IMR-90 (cell line): ENCODE measurements around the gene ZNF618. TPM values are rescaled to one million over a fixed set of nuclear protein-coding genes. Genes with fewer than 3 reads are reported as not detected.

Experiments used
- ATAC-seq: fragments of 200-7000 bp; cut with Tn5 transposase; 2 replicates; pipeline ENCODE4 v1.9.1; 2020; ENCODE audit warnings: low read depth, mild to moderate bottlenecking, moderate library complexity
- BruUV-seq: library from RNA; stranded (reverse); fragments of 400-500 nt; replicated peaks from 2 replicates; lab custom pipeline; 2021; lab: Mats Ljungman, UMichigan
- CTCF ChIA-PET: fragments of 300-600 bp; formaldehyde crosslinking; extraction: SDS; loops from one replicate; lab custom pipeline; 2021; ENCODE audit warnings: antibody characterized with exemption; lab: Yijun Ruan, JAX
- POLR2A ChIA-PET: fragments of 300-600 bp; sonication (Branson Sonifier 250); formaldehyde crosslinking; loops from one replicate; lab custom pipeline; 2022; ENCODE audit warnings: antibody characterized with exemption; ENCODE audit not compliant: unreplicated experiment; lab: Charles Lee
- DNase-seq: peaks from one replicate; pipeline ENCODE4 v3.0.0; 2013
- H2AFZ ChIP-seq: replicated peaks from 2 replicates; pipeline ENCODE3; 2013; ENCODE audit warnings: low read length, mild to moderate bottlenecking; ENCODE audit not compliant: poor library complexity
- H2AK5ac ChIP-seq: 2 replicates; pipeline ENCODE4 v1.6.1; 2013; ENCODE audit warnings: low read depth, low read length, inconsistent platforms
- H2AK9ac ChIP-seq: replicated peaks from 2 replicates; pipeline ENCODE3; 2013; ENCODE audit warnings: mild to moderate bottlenecking, low read depth, low read length, moderate library complexity; ENCODE audit not compliant: poor library complexity
- H2BK120ac ChIP-seq: 2 replicates; pipeline ENCODE4 v1.6.1; 2013; ENCODE audit warnings: low read depth, low read length, inconsistent platforms
- H2BK15ac ChIP-seq: 3 replicates; pipeline ENCODE4 v1.6.1; 2013; ENCODE audit warnings: low read depth, low read length, inconsistent platforms
- H2BK20ac ChIP-seq: 2 replicates; pipeline ENCODE4 v1.6.1; 2013; ENCODE audit warnings: low read depth, mild to moderate bottlenecking, inconsistent platforms, low read length, moderate library complexity
- H2BK5ac ChIP-seq: 2 replicates; pipeline ENCODE4 v1.6.1; 2013; ENCODE audit warnings: mild to moderate bottlenecking, low read depth, low read length, inconsistent platforms; ENCODE audit not compliant: poor library complexity, severe bottlenecking
- H3K14ac ChIP-seq: replicated peaks from 2 replicates; pipeline ENCODE4 v1.6.1; 2013; ENCODE audit warnings: low read depth, low read length, inconsistent platforms
- H3K18ac ChIP-seq: 2 replicates; pipeline ENCODE4 v1.6.1; 2013; ENCODE audit warnings: low read depth, low read length, control low read depth
- H3K23ac ChIP-seq: 2 replicates; pipeline ENCODE4 v1.6.1; 2013; ENCODE audit warnings: low read depth, low read length, inconsistent platforms
- H3K27ac ChIP-seq: 2 replicates; pipeline ENCODE4 v1.5.1; 2013; ENCODE audit warnings: mild to moderate bottlenecking, control low read depth, low read length; ENCODE audit not compliant: insufficient read depth
- H3K27me3 ChIP-seq: 2 replicates; pipeline ENCODE4 v1.6.1; 2013; ENCODE audit warnings: low read length; ENCODE audit not compliant: control insufficient read depth, insufficient read depth
- H3K36me3 ChIP-seq: 2 replicates; pipeline ENCODE4 v1.6.1; 2013; ENCODE audit warnings: low read length, mixed read lengths; ENCODE audit not compliant: control insufficient read depth, insufficient read depth
- H3K4ac ChIP-seq: 2 replicates; pipeline ENCODE4 v1.6.1; 2013; ENCODE audit warnings: low read depth, low read length, inconsistent platforms
- H3K4me1 ChIP-seq: 2 replicates; pipeline ENCODE4 v1.6.1; 2013; ENCODE audit warnings: low read length, mixed read lengths; ENCODE audit not compliant: control insufficient read depth, insufficient read depth
- H3K4me2 ChIP-seq: 2 replicates; pipeline ENCODE4 v1.6.1; 2013; ENCODE audit warnings: low read depth, mild to moderate bottlenecking, control low read depth, low read length, moderate library complexity
- H3K4me3 ChIP-seq: 2 replicates; pipeline ENCODE4 v1.5.1; 2013; ENCODE audit warnings: low read depth, mild to moderate bottlenecking, control low read depth, low read length, moderate library complexity; ENCODE audit not compliant: insufficient read depth
- H3K56ac ChIP-seq: 2 replicates; pipeline ENCODE4 v1.6.1; 2013; ENCODE audit warnings: low read length, inconsistent platforms; ENCODE audit not compliant: insufficient read depth; ENCODE audit errors: extremely low read depth
- H3K79me1 ChIP-seq, 2 experiments: 2 replicates each; pipeline ENCODE4 v1.6.1; 2013; ENCODE audit warnings: low read length in 2 of 2, inconsistent platforms in 1 of 2, low read depth in 1 of 2
- H3K9ac ChIP-seq: 2 replicates; pipeline ENCODE4 v1.6.1; 2013; ENCODE audit warnings: low read depth, low read length, control low read depth
- H3K9me1 ChIP-seq: 2 replicates; pipeline ENCODE4 v1.6.1; 2013; ENCODE audit warnings: low read length, inconsistent platforms; ENCODE audit not compliant: insufficient read depth
- H3K9me3 ChIP-seq: 2 replicates; pipeline ENCODE4 v1.6.1; 2013; ENCODE audit warnings: low read length; ENCODE audit not compliant: control insufficient read depth, insufficient read depth
- H4K20me1 ChIP-seq: 2 replicates; pipeline ENCODE4 v1.6.1; 2013; ENCODE audit warnings: low read length, inconsistent platforms; ENCODE audit not compliant: insufficient read depth
- H4K5ac ChIP-seq: 2 replicates; pipeline ENCODE4 v1.6.1; 2013; ENCODE audit warnings: mild to moderate bottlenecking, low read depth, low read length, control low read depth
- H4K8ac ChIP-seq, 2 experiments: 2 replicates each; pipeline ENCODE4 v1.6.1; 2013; ENCODE audit warnings: low read depth in 2 of 2, low read length in 2 of 2, control low read depth in 1 of 2, inconsistent platforms in 1 of 2
- H4K91ac ChIP-seq: 2 replicates; pipeline ENCODE4 v1.6.1; 2013; ENCODE audit warnings: low read depth, low read length, inconsistent platforms; ENCODE audit not compliant: insufficient read depth
- CEBPB ChIP-seq: IDR thresholded peaks from 2 replicates; pipeline ENCODE4 v1.6.1; 2012; ENCODE audit warnings: low read depth, low read length, improper control_type of control experiment
- FOS ChIP-seq: fragments of 150-350 bp; IDR thresholded peaks from 2 replicates; pipeline ENCODE4 v1.6.1; 2016; ENCODE audit warnings: low read depth, low read length
- MAFK ChIP-seq: IDR thresholded peaks from 2 replicates; pipeline ENCODE4 v1.6.1; 2012; ENCODE audit warnings: low read depth, low read length, improper control_type of control experiment
- MAZ ChIP-seq: IDR thresholded peaks from 2 replicates; pipeline ENCODE4 v1.6.1; 2012; ENCODE audit warnings: low read depth, mild to moderate bottlenecking, low read length, improper control_type of control experiment, moderate library complexity, borderline replicate concordance
- NFE2L2 ChIP-seq: fragments of 150-350 bp; IDR thresholded peaks from 2 replicates; pipeline ENCODE4 v1.6.1; 2016; ENCODE audit warnings: low read depth, mild to moderate bottlenecking, low read length
- RAD21 ChIP-seq: IDR thresholded peaks from 2 replicates; pipeline ENCODE4 v1.6.1; 2012; ENCODE audit warnings: low read length, improper control_type of control experiment
- RCOR1 ChIP-seq: IDR thresholded peaks from 2 replicates; pipeline ENCODE4 v1.6.1; 2012; ENCODE audit warnings: mild to moderate bottlenecking, low read length, improper control_type of control experiment; ENCODE audit not compliant: insufficient replicate concordance
- RFX5 ChIP-seq: IDR thresholded peaks from 2 replicates; pipeline ENCODE4 v1.8.0; 2012; ENCODE audit warnings: low read depth, mild to moderate bottlenecking, low read length, moderate library complexity
- SMC3 ChIP-seq: fragments of 150-350 bp; IDR thresholded peaks from 2 replicates; pipeline ENCODE4 v1.6.1; 2016; ENCODE audit warnings: low read depth, mild to moderate bottlenecking, antibody characterized with exemption, low read length, moderate library complexity
- WGBS, 2 experiments: methylation state at CpG; one replicate each; pipeline versions ENCODE4 v1.1.5 to v1.1.7; 2013; ENCODE audit warnings: missing lambda C conversion rate in 2 of 2; ENCODE audit not compliant: insufficient read length in 1 of 2; ENCODE audit errors: extremely low coverage in 2 of 2; 5-methylcytosine and 5-hydroxymethylcytosine counted together
- dilution Hi-C: fragments of 300-500 bp; cut with HindIII; formaldehyde crosslinking; loops from one replicate; pipeline ENCODE4 v1.14.3; 2018; ENCODE audit warnings: low sequenced_read_pairs; ENCODE audit not compliant: unreplicated experiment
- in situ Hi-C: fragments of 300-500 bp; cut with MboI; formaldehyde crosslinking; loops from 3 replicates; pipeline ENCODE4 v1.14.3; 2019; ENCODE audit warnings: low sequenced_read_pairs, inconsistent platforms, mixed read lengths
- intact Hi-C: fragments of 100-400 bp; cut with micrococcal nuclease; formaldehyde crosslinking; loops from 2 replicates; pipeline ENCODE4 v1.10.0; 2022
- polyA plus RNA-seq, 3 experiments: library from polyadenylated mRNA; depleted of rRNA; stranded (reverse); fragments of >200 nt; gene quantifications; 2 replicates each; pipeline ENCODE4 v1.2.3, GENCODE V29; 2012; ENCODE audit warnings: low replicate concordance in 1 of 3
- total RNA-seq: library from RNA; depleted of rRNA; stranded (reverse); fragments of >200 nt; gene quantifications from 2 replicates; pipeline ENCODE4 v1.2.3, GENCODE V29; 2012
- TF ChIP-seq, protein P1 (sequence below): fragments of 150-350 bp; IDR thresholded peaks from 2 replicates; pipeline ENCODE4 v1.6.1; 2017; ENCODE audit warnings: mild to moderate bottlenecking, antibody characterized with exemption, low read length, low read depth

Gene ZNF618
- total and polyA plus RNA-seq, 2 of the 4 experiments (the other 2 are of a cell fraction), result 8.2 to 9.4 TPM

DNA sequence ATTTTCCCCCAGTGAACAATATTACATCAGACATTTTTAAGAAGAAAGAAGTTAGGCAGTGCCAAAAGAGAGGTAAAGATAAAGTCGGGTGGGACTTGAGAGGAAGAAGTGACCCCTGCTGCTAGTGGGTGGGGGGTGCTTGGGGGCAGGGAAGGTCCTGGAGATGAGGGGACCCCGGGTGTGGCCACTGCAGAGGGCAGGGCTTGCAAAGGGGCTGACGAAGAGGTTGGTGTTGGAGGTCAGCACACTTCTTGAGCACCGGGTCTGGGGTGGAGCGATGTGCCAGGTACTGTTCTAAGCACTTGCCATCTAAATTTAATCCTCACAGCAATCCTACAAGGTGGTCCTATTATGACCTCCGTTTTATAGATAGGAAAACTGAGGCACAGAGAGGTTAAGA is 140.0 kb downstream of the ZNF618 start:
- Histone ChIP-seq H2BK5ac (no peak overlapping the region), H3K4ac (no peak overlapping the region), H2AK9ac (no peak overlapping the region), H3K4me3 (no peak overlapping the region), H3K9ac (no peak overlapping the region), H3K23ac (no peak overlapping the region), H3K27ac (no peak overlapping the region), H3K9me1 (peaks cover 7% of the 10 kb centered on the region; the same call in 1 of the 2 replicates), H3K18ac (no peak overlapping the region), H4K8ac (no peak overlapping the region), H4K20me1 (no peaks in the 10 kb centered on the region), H3K4me1 (no peaks in the 10 kb centered on the region), H3K36me3 (peaks cover 38% of the 10 kb centered on the region), H4K5ac (no peak overlapping the region), H2AK5ac (no peak overlapping the region), H2BK15ac (no peak overlapping the region), H3K79me1 (peaks cover 0 to 4% of the 10 kb centered on the region in 2 experiments; a peak in 1 of 4 replicates), H3K14ac (no peak overlapping the region), H3K27me3 (no peaks in the 10 kb centered on the region), H2AFZ (no peak overlapping the region), H3K56ac (no peak overlapping the region), H3K9me3 (no peaks in the 10 kb centered on the region), H2BK120ac (no peak overlapping the region), H3K4me2 (no peak overlapping the region), H2BK20ac (no peak overlapping the region), H4K91ac (no peak overlapping the region)
- ATAC-seq (no peak), DNase-seq (no peak)
- TF ChIP-seq, protein P1, sequence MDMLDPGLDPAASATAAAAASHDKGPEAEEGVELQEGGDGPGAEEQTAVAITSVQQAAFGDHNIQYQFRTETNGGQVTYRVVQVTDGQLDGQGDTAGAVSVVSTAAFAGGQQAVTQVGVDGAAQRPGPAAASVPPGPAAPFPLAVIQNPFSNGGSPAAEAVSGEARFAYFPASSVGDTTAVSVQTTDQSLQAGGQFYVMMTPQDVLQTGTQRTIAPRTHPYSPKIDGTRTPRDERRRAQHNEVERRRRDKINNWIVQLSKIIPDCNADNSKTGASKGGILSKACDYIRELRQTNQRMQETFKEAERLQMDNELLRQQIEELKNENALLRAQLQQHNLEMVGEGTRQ, result no peak
- TF ChIP-seq NFE2L2 (no peak), RAD21 (no peak), RCOR1 (no peak), MAFK (no peak), CEBPB (no peak), FOS (no peak), RFX5 (no peak), SMC3 (no peak), MAZ (no peak)
- no TSS peak for BruUV-seq
- intact Hi-C loops (no loop called here), in situ Hi-C loops (no loop called here), dilution Hi-C loops (no loop called here)
- ChIA-PET POLR2A (no interaction called here), CTCF (no interaction called here)
- no CpG with 5 or more reads among the region's 6 CpGs for WGBS, 2 experiments
